RWPE2 (cell line): ENCODE data around the gene R3HDM4.

Experiments used
- ATAC-seq: fragments of 200-7000 bp; cut with Tn5 transposase; 3 replicates; pipeline ENCODE4 v1.9.1; 2021; ENCODE audit warnings: low read depth
- DNase-seq: peaks from one replicate; pipeline ENCODE4 v3.0.0-alpha.2; 2020; ENCODE audit warnings: low spot score
- H3K27ac ChIP-seq: fragments of 450-650 bp; 2 replicates; pipeline ENCODE4 v1.5.1; 2017; ENCODE audit warnings: mild to moderate bottlenecking; ENCODE audit not compliant: poor library complexity, severe bottlenecking
- H3K27me3 ChIP-seq: fragments of 250-450 bp; sonication (Bioruptor Pico); 2 replicates; pipeline ENCODE4 v1.5.1; 2021; ENCODE audit warnings: mild to moderate bottlenecking, moderate library complexity; ENCODE audit not compliant: insufficient read depth, poor library complexity, severe bottlenecking
- H3K36me3 ChIP-seq: fragments of 250-450 bp; sonication (Bioruptor Pico); 2 replicates; pipeline ENCODE4 v1.5.1; 2020; ENCODE audit warnings: low read depth, mild to moderate bottlenecking, moderate library complexity
- H3K4me1 ChIP-seq: fragments of 250-450 bp; sonication (Bioruptor Pico); 2 replicates; pipeline ENCODE4 v1.5.1; 2021; ENCODE audit warnings: mild to moderate bottlenecking, moderate library complexity; ENCODE audit not compliant: insufficient read depth, poor library complexity, severe bottlenecking
- H3K4me3 ChIP-seq: fragments of 250-450 bp; sonication (Bioruptor Pico); 2 replicates; pipeline ENCODE4 v1.5.1; 2021; ENCODE audit warnings: mild to moderate bottlenecking, moderate library complexity; ENCODE audit not compliant: severe bottlenecking
- H3K9me3 ChIP-seq: fragments of 250-450 bp; sonication (Bioruptor Pico); 2 replicates; pipeline ENCODE4 v1.5.1; 2021; ENCODE audit warnings: mild to moderate bottlenecking, moderate library complexity; ENCODE audit not compliant: severe bottlenecking
- TF ChIP-seq, protein P1 (sequence below): fragments of 450-650 bp; IDR thresholded peaks from one replicate; pipeline ENCODE4 v1.5.1; 2017; ENCODE audit warnings: mild to moderate bottlenecking, moderate library complexity; ENCODE audit not compliant: poor library complexity, severe bottlenecking

Gene R3HDM4

DNA sequence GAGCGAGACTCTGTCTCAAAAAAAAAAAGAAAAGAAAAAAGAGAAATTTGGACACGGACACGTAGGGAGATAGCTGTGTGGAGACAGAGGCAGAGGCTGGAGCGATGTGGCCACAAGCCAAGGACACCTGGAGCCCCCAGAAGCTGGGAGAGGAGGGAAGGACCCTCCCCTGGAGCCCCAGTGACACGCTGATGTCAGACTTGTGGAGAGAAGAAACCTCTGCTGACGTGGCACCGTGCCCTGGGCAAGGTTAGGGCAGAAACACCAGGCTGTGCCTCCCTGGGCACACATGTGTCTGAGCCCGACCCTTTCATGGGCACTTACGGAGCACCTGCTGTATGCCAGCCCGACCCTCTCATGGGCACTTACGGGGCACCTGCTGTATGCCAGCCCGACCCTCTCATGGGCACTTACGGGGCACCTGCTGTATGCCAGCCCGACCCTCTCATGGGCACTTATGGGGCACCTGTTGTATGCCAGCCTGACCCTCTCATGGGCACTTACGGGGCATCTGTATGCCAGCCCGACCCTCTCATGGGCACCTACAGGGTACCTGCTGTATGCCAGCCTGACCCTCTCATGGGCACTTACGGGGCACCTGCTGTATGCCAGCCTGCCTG, 30.6 kb upstream of the R3HDM4 start:
- no peak overlapping the region for H3K4me3 ChIP-seq
- TF ChIP-seq, protein P1, sequence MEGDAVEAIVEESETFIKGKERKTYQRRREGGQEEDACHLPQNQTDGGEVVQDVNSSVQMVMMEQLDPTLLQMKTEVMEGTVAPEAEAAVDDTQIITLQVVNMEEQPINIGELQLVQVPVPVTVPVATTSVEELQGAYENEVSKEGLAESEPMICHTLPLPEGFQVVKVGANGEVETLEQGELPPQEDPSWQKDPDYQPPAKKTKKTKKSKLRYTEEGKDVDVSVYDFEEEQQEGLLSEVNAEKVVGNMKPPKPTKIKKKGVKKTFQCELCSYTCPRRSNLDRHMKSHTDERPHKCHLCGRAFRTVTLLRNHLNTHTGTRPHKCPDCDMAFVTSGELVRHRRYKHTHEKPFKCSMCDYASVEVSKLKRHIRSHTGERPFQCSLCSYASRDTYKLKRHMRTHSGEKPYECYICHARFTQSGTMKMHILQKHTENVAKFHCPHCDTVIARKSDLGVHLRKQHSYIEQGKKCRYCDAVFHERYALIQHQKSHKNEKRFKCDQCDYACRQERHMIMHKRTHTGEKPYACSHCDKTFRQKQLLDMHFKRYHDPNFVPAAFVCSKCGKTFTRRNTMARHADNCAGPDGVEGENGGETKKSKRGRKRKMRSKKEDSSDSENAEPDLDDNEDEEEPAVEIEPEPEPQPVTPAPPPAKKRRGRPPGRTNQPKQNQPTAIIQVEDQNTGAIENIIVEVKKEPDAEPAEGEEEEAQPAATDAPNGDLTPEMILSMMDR: no peak
- ATAC-seq: no peak
- no peak overlapping the region for H3K27ac ChIP-seq
- no peaks in the 10 kb centered on the region for H3K9me3 ChIP-seq
- no peak for DNase-seq
- H3K27me3 ChIP-seq: no peaks in the 10 kb centered on the region
- no peaks in the 10 kb centered on the region for H3K4me1 ChIP-seq
- no peaks in the 10 kb centered on the region for H3K36me3 ChIP-seq

DNA sequence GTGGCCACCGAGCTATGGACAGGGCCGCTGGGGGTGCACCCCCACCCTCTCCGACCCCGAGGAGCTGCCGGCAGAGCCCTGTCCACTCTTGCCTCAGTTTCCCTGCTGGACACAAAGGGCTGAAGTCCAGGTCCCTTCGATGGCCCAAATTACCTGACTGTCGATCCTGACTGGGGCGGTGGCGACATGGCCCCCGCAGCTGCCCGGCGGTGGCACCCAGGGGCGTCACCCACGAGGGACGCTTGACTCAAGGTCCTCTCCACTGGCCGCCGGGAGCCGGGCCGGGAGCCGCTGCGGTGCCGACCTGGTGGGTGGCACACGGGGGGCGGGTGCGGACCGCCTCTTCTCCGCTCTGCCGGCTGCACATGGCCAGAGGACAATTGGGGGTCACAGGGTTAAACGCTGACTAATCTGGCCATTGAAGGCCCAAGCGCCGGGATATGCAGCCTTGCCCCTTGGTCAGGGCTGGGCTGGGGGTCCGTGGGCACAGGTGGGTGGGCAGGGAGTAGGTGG, 29.2 kb upstream of the R3HDM4 start:
- Histone ChIP-seq H3K9me3 (no peaks in the 10 kb centered on the region), H3K4me3 (no peak overlapping the region), H3K4me1 (no peaks in the 10 kb centered on the region), H3K27ac (no peak overlapping the region), H3K36me3 (no peaks in the 10 kb centered on the region), H3K27me3 (no peaks in the 10 kb centered on the region)
- TF ChIP-seq, protein P1: no peak
- ATAC-seq: no peak
- no peak for DNase-seq

DNA sequence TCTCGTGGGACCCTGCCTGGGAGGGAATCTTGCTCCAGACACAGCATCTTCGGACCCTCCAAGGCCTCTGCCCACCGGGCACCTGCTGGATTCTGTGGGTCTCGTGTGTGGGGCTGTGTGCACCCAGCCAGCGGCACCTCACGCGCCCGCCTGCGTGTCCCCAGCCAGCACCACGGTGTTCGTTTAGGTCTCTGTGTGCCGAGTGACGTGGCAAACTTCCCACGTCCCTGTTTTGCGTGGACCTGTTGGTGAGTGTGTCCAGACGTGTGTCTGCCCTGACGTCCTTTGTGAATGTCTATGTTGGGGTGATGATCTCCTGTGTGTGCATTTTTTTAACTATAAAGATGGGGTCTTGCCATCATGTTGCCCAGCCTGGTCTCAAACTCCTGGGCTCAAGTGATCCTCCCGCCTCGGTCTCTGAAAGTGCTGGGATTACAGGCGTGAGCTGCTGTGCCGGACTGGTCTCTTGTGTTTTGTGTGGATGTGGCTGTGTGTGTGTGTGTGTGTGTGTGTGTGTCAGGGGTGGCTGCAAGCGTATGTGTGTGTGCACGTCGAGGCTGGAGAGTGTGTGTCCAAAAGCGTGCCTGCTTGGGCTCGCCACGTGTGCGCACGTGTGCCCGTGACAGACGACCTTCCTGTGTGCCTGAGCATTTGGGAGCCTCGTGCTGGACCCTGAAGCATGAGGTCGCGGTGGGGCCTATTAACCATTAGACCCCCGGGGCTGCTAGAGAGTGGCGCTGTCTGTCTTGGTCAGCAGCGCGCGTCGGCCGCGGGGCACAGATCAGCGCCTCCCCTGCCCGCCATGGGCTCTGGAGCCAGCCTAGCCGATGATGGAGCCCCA, 28.5 kb upstream of the R3HDM4 start:
- ATAC-seq (no peak), DNase-seq (no peak)
- Histone ChIP-seq H3K27me3 (no peaks in the 10 kb centered on the region), H3K4me1 (no peaks in the 10 kb centered on the region), H3K36me3 (no peaks in the 10 kb centered on the region), H3K9me3 (no peaks in the 10 kb centered on the region), H3K27ac (peak overlapping the region; percentile 56), H3K4me3 (peak overlapping the region; percentile 2)
- TF ChIP-seq, protein P1: no peak

DNA sequence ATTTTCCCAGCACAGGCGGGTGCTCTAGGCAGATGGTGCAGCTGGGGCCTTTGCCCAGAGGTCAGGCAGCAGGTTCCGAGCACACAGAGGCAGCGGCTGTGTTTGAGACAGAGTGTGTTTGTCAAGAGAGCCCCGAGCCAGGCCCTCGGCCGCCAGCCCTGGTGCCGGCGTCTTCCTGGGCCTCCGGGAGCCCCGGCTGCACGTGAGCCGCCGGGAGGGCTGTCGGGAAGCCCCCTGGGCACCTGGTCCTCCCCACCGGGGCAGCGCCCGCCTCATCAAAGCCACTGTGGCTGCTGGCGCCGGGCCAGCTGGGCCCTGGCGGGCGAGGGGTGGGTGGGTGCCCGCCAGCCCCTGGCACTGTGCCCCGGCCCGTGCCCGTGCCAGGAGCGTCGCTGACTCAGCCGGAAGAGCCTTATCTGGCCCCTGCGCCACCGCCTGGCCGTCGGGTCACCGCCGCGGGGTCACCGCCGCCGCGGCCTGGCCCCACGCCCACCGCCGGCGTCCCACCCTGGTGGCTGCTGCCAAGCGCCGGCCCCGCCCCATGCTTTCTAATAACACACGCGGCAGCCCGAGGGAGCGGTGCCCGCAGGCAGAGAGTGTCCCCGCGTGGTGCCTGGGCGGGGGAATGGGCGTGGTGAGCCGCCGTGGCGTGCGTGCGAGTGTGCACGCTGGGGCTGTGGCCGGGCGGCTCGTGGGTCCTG, 27.7 kb upstream of the R3HDM4 start:
- H3K36me3 ChIP-seq: no peaks in the 10 kb centered on the region

More for the DNA sequence above, 27.7 kb upstream of the R3HDM4 start:
- no peaks in the 10 kb centered on the region for H3K27me3 ChIP-seq
- ATAC-seq (peak; percentile 82), DNase-seq (no peak)
- H3K9me3 ChIP-seq: no peaks in the 10 kb centered on the region
- H3K4me3 ChIP-seq: peak overlapping the region; percentile 2
- TF ChIP-seq, protein P1: peak; percentile 9
- H3K27ac ChIP-seq: peak overlapping the region; percentile 56
- no peaks in the 10 kb centered on the region for H3K4me1 ChIP-seq
